ENCODE data around the gene MRPL55.

GRCh38 chr1:228122921-228123441, 13.9 kb upstream of the MRPL55 start:
- TF ChIP-seq, protein P1, sequence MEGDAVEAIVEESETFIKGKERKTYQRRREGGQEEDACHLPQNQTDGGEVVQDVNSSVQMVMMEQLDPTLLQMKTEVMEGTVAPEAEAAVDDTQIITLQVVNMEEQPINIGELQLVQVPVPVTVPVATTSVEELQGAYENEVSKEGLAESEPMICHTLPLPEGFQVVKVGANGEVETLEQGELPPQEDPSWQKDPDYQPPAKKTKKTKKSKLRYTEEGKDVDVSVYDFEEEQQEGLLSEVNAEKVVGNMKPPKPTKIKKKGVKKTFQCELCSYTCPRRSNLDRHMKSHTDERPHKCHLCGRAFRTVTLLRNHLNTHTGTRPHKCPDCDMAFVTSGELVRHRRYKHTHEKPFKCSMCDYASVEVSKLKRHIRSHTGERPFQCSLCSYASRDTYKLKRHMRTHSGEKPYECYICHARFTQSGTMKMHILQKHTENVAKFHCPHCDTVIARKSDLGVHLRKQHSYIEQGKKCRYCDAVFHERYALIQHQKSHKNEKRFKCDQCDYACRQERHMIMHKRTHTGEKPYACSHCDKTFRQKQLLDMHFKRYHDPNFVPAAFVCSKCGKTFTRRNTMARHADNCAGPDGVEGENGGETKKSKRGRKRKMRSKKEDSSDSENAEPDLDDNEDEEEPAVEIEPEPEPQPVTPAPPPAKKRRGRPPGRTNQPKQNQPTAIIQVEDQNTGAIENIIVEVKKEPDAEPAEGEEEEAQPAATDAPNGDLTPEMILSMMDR (conservative IDR thresholded peaks at IDR 0.05; ENCODE audit: low read depth, low read length) = no peak
- no peak for TF ChIP-seq EZH2 (IDR thresholded peaks at IDR 0.05; ENCODE audit: borderline replicate concordance, low read depth, low read length, poor library complexity, severe bottlenecking)

Data from A673 (cell line).